Dedifferentiated amniotic fluid mesenchymal stem cell (primary cell): ENCODE results near the gene NRG3.
"Not testable (repeated sequence)": the region's sequence is repeated elsewhere in the genome, so short reads cannot be mapped to it uniquely, and the experiment has no call there.

Source experiments
- DNase-seq: peaks from one replicate; pipeline ENCODE4 v3.0.0-alpha.2; 2016; ENCODE audit errors: extremely low spot score

Gene NRG3

GRCh38 chr10:81959016-81959415, 84.0 kb downstream of the NRG3 start:
- no peak for DNase-seq

- no peak for DNase-seq
Measured at GRCh38 chr10:81961451-81962184, 86.6 kb downstream of the NRG3 start.

GRCh38 chr10:81963606-81964005, 88.6 kb downstream of the NRG3 start:
- DNase-seq: no peak

- no peak for DNase-seq
Measured at GRCh38 chr10:81967716-81968115, 92.7 kb downstream of the NRG3 start.

DNA sequence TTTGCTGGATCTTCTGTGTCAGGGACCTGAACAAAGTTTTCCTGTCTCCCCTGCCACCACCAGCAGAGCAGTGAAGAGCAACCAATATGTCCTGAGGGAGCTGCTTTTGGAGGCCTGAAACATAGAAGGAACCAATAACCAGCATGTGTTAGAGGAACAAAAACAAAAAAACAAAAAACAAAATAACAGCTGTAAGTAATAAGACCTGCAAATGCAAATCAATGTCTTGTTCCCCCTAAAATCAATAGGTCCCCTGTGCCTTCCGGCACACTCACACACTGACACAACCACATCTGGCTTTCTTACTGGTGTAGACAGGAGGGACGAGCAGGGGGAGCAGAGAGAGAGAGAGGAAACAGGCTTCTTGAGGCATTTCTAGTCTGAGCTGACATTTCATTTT, 94.1 kb downstream of the NRG3 start:
- DNase-seq: no peak

DNA sequence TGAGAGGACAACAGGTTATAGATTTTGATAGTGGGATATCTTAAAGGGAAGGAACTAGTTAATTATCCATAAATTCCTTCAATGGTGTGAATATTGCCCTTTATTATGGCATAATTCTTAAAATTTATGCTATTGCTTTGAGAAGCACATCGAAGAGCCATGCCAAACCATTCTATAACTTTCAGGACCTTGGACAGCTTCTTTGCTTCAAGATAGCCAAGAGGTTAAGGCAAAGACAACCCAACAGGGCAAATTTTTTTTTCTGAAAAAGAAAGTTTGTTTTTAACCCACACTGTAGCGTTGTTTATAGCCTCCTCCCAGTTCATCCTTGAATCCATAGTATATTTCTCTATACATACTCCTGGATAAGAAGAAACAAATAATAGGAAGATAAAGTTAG, 103.2 kb downstream of the NRG3 start:
- DNase-seq: no peak

DNA sequence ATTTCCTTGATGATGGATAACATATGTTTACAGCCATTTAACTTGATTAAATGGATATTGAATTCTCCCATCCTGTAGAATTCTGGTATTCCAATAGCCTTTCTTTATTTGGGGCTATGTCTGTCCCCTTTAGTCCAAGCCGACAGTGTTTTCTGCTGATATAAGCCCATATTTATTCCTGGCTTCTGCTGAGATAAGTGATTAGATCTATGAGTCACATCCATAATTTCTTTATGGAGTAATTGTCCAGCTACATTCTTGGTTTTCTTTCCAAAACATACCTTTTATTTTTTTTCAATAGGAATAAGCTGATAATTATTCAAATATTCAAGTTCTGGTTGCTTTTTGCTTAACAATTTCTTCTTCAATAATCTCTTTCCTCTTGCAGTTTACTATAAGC, 106.7 kb downstream of the NRG3 start:
- DNase-seq: no peak

GRCh38 chr10:81984428-81984827, 109.4 kb downstream of the NRG3 start:
- no peak for DNase-seq

- DNase-seq: no peak
Measured at GRCh38 chr10:81995254-81995653, 120.3 kb downstream of the NRG3 start.

DNA sequence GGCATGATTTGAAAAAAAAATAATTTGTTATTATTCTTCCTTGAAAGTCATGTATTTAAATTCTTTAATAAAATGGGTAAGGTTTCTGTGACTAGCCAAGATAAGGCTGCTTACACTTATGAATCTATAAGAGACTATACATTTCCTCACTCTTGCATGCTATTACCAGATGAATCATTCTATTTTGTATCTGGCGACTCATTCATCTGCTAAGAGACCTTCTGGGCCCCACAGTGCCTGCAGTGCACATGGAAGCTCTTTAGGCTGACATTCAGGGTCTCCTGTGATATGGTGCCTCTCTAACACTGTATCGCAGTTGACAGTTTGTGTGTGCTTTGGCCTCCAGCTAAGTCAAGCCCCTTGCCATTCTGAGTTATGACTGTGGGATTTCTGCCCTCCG, 121.9 kb downstream of the NRG3 start:
- no peak for DNase-seq

DNA sequence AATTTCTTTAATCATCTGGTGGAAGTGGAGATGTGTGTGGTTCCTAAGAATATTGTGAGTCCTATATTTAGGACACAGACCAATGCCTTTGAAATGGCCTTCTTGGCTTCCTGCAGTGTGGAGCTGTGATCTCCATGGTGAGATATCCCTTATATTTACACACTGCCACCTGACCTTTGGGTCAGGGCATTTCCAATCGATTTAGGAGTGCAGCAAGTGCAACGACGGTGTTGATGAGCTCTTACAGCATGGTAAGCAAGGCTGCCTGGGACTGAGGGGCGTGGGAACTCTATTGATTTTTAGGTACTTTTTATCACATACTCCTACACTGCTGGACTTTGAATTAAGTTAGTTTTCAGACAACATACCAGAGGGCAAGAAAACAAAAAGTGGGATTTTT, 146.0 kb downstream of the NRG3 start:
- DNase-seq: no peak

GRCh38 chr10:82027711-82028110, 152.7 kb downstream of the NRG3 start:
- DNase-seq: no peak

DNA sequence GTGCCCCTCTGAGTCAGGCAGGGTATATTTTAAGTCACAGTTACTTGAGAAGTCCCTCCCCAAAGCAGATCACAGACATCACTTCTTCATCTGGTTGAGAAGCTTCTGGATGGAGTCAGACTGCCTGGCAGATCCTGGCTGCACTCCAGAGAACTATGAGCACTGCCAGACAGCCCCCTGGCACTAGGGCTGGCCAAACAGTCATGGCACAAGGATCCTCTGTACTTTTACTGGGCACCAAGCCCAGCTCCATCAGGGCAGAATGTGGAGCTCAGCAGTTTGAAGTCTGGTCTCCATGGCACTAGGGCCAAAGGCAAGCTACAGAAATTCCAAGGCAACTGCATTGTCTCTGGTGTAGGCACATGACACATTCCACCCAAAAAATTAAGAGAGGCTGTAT, 162.1 kb downstream of the NRG3 start:
- DNase-seq: no peak

DNA sequence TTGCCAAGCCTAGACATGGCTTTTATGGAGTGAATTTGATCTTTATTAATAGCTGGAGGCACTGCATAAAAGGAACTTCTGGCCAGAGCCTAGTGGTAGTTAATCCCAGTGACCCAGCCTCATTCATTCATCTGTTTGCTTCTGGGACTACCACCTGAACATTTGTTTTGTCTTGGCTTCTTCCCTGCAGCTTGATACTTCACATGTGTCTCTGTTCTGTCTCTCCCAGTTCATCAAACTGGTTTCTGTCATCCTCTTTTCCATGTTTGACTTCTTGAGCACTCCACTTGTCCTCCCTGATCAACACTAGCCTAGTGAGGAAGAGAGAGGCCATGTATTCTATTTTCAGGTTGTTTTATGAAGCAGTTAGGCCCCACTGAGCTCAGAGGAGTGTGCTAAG, 163.6 kb downstream of the NRG3 start:
- no peak for DNase-seq

DNA sequence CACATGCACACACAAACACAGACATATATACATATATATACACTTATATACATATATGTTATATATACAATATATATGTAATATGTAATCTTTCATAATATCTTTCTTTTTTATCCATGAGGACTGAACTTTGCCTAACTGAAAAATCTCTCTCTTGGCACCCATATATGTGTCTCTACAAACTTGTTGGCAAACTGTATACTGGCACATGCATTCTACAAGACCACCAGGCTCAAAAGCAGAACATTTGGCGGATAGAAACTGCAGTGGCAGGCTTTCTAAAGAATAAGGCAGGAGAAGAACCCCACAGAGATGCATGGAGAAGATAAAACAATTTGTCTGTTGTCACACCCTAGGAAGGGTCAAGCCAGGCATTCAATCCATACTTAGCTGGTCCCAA, 165.3 kb downstream of the NRG3 start:
- no peak for DNase-seq

DNA sequence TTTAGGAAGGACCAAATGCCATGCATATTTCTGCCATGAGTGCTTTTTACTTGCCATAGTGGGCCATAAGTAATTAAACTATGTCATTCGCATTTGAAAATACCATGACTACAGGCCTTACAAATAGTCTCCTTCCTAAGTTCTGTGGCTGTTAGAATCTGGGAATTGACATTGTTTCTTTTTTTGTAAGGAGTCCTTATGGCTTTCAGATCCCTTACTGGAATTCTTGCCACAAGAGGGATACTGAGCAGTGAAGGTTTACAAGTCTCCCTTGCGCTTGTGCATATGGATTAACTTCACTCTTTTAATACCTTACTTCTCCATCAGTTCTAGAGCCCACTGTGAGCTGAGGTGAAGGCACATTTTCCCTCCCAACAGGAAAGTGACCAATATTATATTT, 166.0 kb downstream of the NRG3 start:
- DNase-seq: no peak

GRCh38 chr10:82056391-82056790, 181.4 kb downstream of the NRG3 start:
- no peak for DNase-seq

GRCh38 chr10:82067192-82067591, 192.2 kb downstream of the NRG3 start:
- not testable (repeated sequence) for DNase-seq

DNA sequence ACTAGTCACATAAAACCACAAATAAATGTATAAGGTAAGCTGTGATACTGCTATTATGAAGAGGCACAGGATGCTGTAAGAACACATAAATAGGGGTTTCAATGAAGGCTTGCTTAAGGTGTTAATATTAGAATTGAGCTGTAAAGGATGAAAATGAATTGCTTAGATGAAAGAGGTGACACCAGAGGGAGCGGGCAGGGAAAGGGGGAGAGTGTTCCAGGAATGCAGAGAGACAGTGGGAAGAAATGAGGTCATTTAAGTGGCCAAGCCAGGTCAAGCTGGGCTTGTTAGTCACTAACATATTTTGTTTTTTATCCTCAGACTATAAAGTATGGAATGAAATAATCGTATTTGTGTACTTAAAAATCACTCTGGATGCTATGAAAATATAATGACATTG, 193.5 kb downstream of the NRG3 start:
- no peak for DNase-seq

GRCh38 chr10:82071231-82071630, 196.2 kb downstream of the NRG3 start:
- no peak for DNase-seq

DNA sequence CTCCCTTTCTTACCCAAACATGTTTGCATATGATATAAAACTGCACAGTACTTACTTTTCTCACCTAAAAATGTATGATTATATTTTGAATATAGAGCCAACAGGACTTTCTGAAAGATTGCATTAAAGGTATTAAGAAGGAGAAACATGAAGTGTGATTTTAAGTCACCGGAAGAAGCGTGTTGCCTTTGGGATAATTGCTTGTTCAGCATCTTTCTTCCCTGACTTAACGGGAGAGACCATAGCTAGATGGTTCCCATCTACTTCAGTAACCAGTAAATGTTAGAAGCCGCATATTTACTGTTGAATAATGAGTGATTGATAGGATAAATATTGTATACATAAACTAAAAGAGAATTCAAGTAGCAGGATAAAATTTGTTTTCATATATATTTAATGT, 197.1 kb downstream of the NRG3 start:
- no peak for DNase-seq

DNA sequence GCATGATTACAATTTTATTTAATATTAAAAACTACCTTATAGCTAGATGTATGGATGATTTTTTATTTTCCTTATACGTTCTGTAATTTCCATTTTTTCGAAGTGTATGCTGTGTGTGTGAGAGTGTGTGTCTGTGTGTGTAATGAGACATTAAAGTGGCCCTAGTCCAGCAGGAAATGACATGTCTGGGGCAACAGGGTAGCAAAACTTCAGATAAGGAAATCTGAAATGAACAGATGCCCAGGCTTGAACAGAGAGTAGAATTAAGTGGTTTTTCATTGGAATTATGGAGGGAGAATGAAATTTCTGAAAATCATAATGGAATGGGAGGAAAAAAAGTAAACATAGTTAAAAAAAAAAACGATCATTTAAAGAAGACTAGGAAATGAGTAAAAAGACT, 200.6 kb downstream of the NRG3 start:
- no peak for DNase-seq

DNA sequence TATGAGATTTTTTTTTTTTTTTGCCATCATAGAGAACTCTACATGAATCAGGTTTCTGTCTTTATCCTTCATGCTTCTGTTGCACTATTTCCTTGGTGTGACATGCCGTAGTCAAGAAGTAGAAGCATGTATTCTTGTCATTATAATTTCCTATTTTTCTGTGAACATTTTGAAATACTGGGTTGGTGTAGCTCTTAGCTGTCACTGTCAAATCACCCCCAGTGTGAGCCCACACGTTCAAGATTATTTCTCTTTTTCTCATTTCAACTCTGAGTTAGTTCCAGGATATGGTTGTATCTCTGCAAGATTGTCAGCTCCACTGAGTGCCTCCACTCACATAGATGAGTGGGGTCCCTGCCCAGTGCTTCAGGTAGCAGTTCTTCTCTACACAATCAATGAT, 209.5 kb downstream of the NRG3 start:
- DNase-seq: no peak

DNA sequence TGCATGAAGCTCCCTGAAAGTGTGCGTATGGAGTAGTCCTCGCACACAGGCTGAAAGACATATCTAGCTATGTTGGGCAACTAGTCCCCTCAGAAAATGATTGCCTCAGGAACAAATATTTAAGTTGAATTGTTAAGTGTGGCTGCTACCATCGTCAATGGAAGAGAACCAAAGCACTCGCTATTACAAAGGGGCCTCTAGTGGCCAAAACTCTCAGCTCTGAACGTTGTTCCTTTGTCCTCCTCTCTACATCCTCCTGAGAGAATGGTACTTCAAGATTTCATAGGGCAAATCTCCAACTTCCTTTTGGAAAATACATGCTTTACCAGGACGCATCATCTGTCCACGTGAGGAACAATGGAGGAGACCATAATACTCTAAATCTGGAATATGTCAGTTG, 209.9 kb downstream of the NRG3 start:
- no peak for DNase-seq
